ENCODE measurements around the gene MYL6. TPM values are rescaled to one million over a fixed set of nuclear protein-coding genes. Genes with fewer than 3 reads are reported as not detected.

The MYL6 gene
- polyA plus RNA-seq, 1 of the 3 experiments (the other 2 are of a cell fraction): 4,697 TPM

DNA sequence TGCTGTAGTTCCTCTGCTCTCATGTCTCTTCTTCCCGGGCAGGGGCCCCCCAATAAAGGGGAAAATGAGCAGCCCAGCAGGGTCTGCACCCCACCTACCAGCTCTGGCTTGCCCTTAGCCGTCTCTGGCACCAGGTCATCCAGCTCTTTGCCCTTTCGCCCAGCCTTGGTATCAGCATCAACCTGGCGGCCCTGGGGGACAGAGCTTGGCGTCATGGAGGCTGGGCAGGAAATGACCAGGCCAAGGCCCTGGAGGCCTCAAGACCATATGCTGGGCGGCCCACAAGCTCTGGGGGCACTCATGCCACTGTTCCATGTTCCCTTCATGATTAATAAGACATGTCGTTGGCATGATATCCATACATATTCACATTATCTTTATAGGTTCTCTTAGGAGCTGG, 14.7 kb downstream of the MYL6 start:
- Histone ChIP-seq H3K4me3 (ENCODE audit: low read depth in 2 of 2, low read length in 1 of 2) (no peak overlapping the region), H3F3A (replicated peaks; ENCODE audit: insufficient read depth) (peaks cover 13% of the 10 kb centered on the region), H3K27me3 (ENCODE audit: insufficient read depth) (no peaks in the 10 kb centered on the region), H3K27ac (ENCODE audit: low read depth in 2 of 2, low read length in 1 of 2) (no peak overlapping the region), H3K79me2 (ENCODE audit: insufficient read depth) (no peaks in the 10 kb centered on the region), H3K9me3 (no peaks in the 10 kb centered on the region), H4K20me1 (ENCODE audit: insufficient read depth) (no peaks in the 10 kb centered on the region), H3K9ac (no peak overlapping the region), H3K4me2 (no peak overlapping the region), H2AFZ (ENCODE audit: low read depth) (no peak overlapping the region), H3K4me1 (ENCODE audit: control insufficient read depth in 1 of 2, insufficient read depth in 2 of 2, low read depth in 1 of 2, low read length in 1 of 2) (no peaks in the 10 kb centered on the region), H3K9me2 (no peaks in the 10 kb centered on the region), H3K36me3 (replicated peaks in 1 of 2; ENCODE audit: control insufficient read depth in 1 of 2, insufficient read depth in 2 of 2, low read length in 1 of 2) (peaks cover 65 to 67% of the 10 kb centered on the region in 2 experiments)
- no peak for TF ChIP-seq FOSL2 (IDR thresholded peaks at IDR 0.05; ENCODE audit: borderline replicate concordance, low read depth)
- no peak for TF ChIP-seq RCOR1 (IDR thresholded peaks at IDR 0.05; ENCODE audit: low read length)
- no peak for TF ChIP-seq NRF1 (IDR thresholded peaks at IDR 0.05; ENCODE audit: low read depth, low read length)
- no peak for TF ChIP-seq TAF1 (IDR thresholded peaks at IDR 0.05; ENCODE audit: borderline replicate concordance, low read depth, low read length)
- TF ChIP-seq, protein P1, sequence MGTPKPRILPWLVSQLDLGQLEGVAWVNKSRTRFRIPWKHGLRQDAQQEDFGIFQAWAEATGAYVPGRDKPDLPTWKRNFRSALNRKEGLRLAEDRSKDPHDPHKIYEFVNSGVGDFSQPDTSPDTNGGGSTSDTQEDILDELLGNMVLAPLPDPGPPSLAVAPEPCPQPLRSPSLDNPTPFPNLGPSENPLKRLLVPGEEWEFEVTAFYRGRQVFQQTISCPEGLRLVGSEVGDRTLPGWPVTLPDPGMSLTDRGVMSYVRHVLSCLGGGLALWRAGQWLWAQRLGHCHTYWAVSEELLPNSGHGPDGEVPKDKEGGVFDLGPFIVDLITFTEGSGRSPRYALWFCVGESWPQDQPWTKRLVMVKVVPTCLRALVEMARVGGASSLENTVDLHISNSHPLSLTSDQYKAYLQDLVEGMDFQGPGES (IDR thresholded peaks at IDR 0.05; ENCODE audit: low read depth, low read length): no peak
- TF ChIP-seq, protein P2, sequence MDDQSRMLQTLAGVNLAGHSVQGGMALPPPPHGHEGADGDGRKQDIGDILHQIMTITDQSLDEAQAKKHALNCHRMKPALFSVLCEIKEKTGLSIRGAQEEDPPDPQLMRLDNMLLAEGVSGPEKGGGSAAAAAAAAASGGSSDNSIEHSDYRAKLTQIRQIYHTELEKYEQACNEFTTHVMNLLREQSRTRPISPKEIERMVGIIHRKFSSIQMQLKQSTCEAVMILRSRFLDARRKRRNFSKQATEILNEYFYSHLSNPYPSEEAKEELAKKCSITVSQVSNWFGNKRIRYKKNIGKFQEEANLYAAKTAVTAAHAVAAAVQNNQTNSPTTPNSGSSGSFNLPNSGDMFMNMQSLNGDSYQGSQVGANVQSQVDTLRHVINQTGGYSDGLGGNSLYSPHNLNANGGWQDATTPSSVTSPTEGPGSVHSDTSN (IDR thresholded peaks at IDR 0.05): no peak
- no peak for TF ChIP-seq ELF1 (IDR thresholded peaks at IDR 0.05)
- TF ChIP-seq, protein P3, sequence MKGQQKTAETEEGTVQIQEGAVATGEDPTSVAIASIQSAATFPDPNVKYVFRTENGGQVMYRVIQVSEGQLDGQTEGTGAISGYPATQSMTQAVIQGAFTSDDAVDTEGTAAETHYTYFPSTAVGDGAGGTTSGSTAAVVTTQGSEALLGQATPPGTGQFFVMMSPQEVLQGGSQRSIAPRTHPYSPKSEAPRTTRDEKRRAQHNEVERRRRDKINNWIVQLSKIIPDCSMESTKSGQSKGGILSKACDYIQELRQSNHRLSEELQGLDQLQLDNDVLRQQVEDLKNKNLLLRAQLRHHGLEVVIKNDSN (IDR thresholded peaks at IDR 0.05; ENCODE audit: borderline replicate concordance, low read depth): no peak
- DNase-seq: no peak
- ChIA-PET POLR2A (interaction anchor here (1.0 kb wide), 1 partner anchor 12 kb away, joined by 4 read pairs; no protein-coding TSS in a partner anchor), CTCF (interaction anchor here (1.0 to 1.4 kb wide), 3 partner anchors 17 to 55 kb away, joined by 4 to 8 read pairs (median 4); partner anchors contain the start of genes SMARCC2 and ZC3H10)
- WGBS (ENCODE audit: low lambda C conversion rate): 94% methylated on average over 7 of the region's 7 CpGs

DNA sequence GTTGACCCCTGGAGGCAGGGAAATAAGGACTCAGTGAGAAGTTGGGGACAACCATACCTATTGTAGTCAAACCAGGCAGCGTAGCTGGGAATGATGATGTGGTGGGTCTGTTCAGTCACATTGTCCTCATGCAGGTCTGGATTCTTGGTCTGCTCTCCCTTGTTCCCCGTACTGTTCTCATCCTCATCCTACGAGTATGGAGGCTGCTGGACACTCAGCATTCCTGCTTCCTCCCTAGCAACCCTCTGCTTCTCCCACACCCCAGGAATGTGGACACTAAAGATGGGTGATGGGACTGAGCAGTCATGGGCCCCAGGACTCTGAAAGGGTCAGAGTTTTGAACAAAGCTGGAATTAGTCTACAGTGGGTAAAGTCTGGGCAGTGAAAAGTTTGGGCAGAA, 20.2 kb downstream of the MYL6 start:
- WGBS (ENCODE audit: low lambda C conversion rate): 92% methylated on average over 3 of the region's 3 CpGs
- Histone ChIP-seq H3K4me1 (ENCODE audit: control insufficient read depth in 1 of 2, insufficient read depth in 2 of 2, low read depth in 1 of 2, low read length in 1 of 2) (no peaks in the 10 kb centered on the region), H4K20me1 (ENCODE audit: insufficient read depth) (no peaks in the 10 kb centered on the region), H3K9me2 (no peaks in the 10 kb centered on the region), H3K36me3 (replicated peaks in 1 of 2; ENCODE audit: control insufficient read depth in 1 of 2, insufficient read depth in 2 of 2, low read length in 1 of 2) (peaks cover 62 to 70% of the 10 kb centered on the region in 2 experiments), H3F3A (replicated peaks; ENCODE audit: insufficient read depth) (peaks cover 5% of the 10 kb centered on the region), H3K79me2 (ENCODE audit: insufficient read depth) (peaks cover 5% of the 10 kb centered on the region; the same call in 1 of the 2 replicates), H2AFZ (ENCODE audit: low read depth) (no peak overlapping the region), H3K27me3 (ENCODE audit: insufficient read depth) (no peaks in the 10 kb centered on the region), H3K27ac (ENCODE audit: low read depth in 2 of 2, low read length in 1 of 2) (no peak overlapping the region), H3K4me2 (no peak overlapping the region), H3K9me3 (no peaks in the 10 kb centered on the region), H3K4me3 (ENCODE audit: low read depth in 2 of 2, low read length in 1 of 2) (no peak overlapping the region), H3K9ac (no peak overlapping the region)
- ChIA-PET CTCF (interaction anchor here (4.3 kb wide), 1 partner anchor 10 kb away, joined by 30 read pairs; the partner anchor contains the start of gene SMARCC2), POLR2A (no interaction called here)
- DNase-seq: no peak
- TF ChIP-seq YY1 (IDR thresholded peaks at IDR 0.05; ENCODE audit: low read depth) (no peak), GATA2 (CRISPR knock-in tag; IDR thresholded peaks at IDR 0.05) (no peak), SIN3A (IDR thresholded peaks at IDR 0.05; ENCODE audit: borderline replicate concordance, low read depth, low read length) (no peak), RAD21 (IDR thresholded peaks at IDR 0.05; ENCODE audit: low read length) (no peak), GABPA (IDR thresholded peaks at IDR 0.05; ENCODE audit: low read depth) (no peak), TEAD4 (IDR thresholded peaks at IDR 0.05; ENCODE audit: borderline replicate concordance, insufficient read depth) (no peak)
- TF ChIP-seq, protein P2 (IDR thresholded peaks at IDR 0.05): no peak
- TF ChIP-seq, protein P4, sequence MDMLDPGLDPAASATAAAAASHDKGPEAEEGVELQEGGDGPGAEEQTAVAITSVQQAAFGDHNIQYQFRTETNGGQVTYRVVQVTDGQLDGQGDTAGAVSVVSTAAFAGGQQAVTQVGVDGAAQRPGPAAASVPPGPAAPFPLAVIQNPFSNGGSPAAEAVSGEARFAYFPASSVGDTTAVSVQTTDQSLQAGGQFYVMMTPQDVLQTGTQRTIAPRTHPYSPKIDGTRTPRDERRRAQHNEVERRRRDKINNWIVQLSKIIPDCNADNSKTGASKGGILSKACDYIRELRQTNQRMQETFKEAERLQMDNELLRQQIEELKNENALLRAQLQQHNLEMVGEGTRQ (IDR thresholded peaks at IDR 0.05; ENCODE audit: borderline replicate concordance, low read depth, low read length): no peak

Data from SK-N-SH (cell line).